HepG2 (cell line): ENCODE results near the gene NCKAP1. TPM values are rescaled to one million over a fixed set of nuclear protein-coding genes. Genes with fewer than 3 reads are reported as not detected.

Source experiments
- ATAC-seq: fragments of 200-7000 bp; cut with Tn5 transposase; 3 replicates; pipeline ENCODE4 v1.9.1; 2020; ENCODE audit warnings: mild to moderate bottlenecking, moderate library complexity
- BruUV-seq: library from RNA; stranded (reverse); fragments of 400-500 nt; replicated peaks from 2 replicates; lab custom pipeline; 2021; lab: Mats Ljungman, UMichigan
- CTCF ChIA-PET: fragments of 300-600 bp; formaldehyde crosslinking; extraction: SDS; loops from one replicate; lab custom pipeline; 2021; ENCODE audit warnings: low total read pairs, inconsistent platforms, low intra/inter-chr PET ratio; lab: Yijun Ruan, JAX
- POLR2A ChIA-PET: fragments of 350-600 bp; sonication (Branson Sonifier 250); formaldehyde crosslinking; loops from one replicate; lab custom pipeline; 2020; ENCODE audit warnings: antibody characterized with exemption, inconsistent platforms; lab: Yijun Ruan, JAX
- DNase-seq: peaks from one replicate; pipeline ENCODE4 v3.0.0-alpha.2; 2015; ENCODE audit warnings: low spot score
- FAIRE-seq: peaks from 3 replicates; lab custom pipeline; 2011; peaks lifted over from hg19 to GRCh38; lab: Jason Lieb, UNC
- H2AFZ ChIP-seq: one replicate; pipeline ENCODE4 v1.6.1; 2011; ENCODE audit warnings: low read length, inconsistent platforms
- H3K27ac ChIP-seq: fragments of 300-600 bp; 3 replicates; pipeline ENCODE4 v1.8.0; 2011; ENCODE audit warnings: mixed run types, mild to moderate bottlenecking, mixed read lengths, low read length, inconsistent platforms; ENCODE audit not compliant: insufficient read depth; ENCODE audit errors: extremely low read length
- H3K27me3 ChIP-seq, 2 experiments: fragments of 200-600 bp in 1 of 2; 2 replicates in 1 of 2; 3 replicates in 1 of 2; pipeline versions ENCODE4 v1.6.0 to v1.8.0; 2011; ENCODE audit warnings: low read length in 2 of 2, mild to moderate bottlenecking in 2 of 2, moderate library complexity in 2 of 2, inconsistent platforms in 1 of 2; ENCODE audit not compliant: insufficient read depth in 2 of 2, control insufficient read depth in 1 of 2
- H3K36me3 ChIP-seq, 2 experiments: fragments of 200-600 bp in 1 of 2; replicated peaks in 1 of 2; 2 replicates in 1 of 2; 3 replicates in 1 of 2; pipeline versions ENCODE4 v1.5.1 to v1.8.0; 2011; ENCODE audit warnings: low read length in 2 of 2, inconsistent platforms in 1 of 2; ENCODE audit not compliant: insufficient read depth in 2 of 2, control insufficient read depth in 1 of 2
- H3K4me1 ChIP-seq: 2 replicates; pipeline ENCODE4 v1.5.1; 2012; ENCODE audit warnings: low read length, inconsistent platforms; ENCODE audit not compliant: insufficient read depth
- H3K4me2 ChIP-seq: 2 replicates; pipeline ENCODE4 v1.6.0; 2011; ENCODE audit warnings: low read depth, low read length, inconsistent platforms
- H3K4me3 ChIP-seq, 3 experiments: fragments of 200-600 bp in 1 of 3; sonication (generic), shearing (Covaris generic) in 1 of 3; replicated peaks in 1 of 3; 2 replicates each; pipeline ENCODE4 v1.5.1; 2011 to 2016; ENCODE audit warnings: low read length in 3 of 3, inconsistent platforms in 2 of 3, low read depth in 2 of 3, mild to moderate bottlenecking in 2 of 3, control low read depth in 1 of 3, mixed read lengths in 1 of 3; ENCODE audit not compliant: insufficient read depth in 1 of 3
- H3K79me2 ChIP-seq: one replicate; pipeline ENCODE4 v1.6.1; 2011; ENCODE audit warnings: low read length, inconsistent platforms; ENCODE audit not compliant: insufficient read depth
- H3K9ac ChIP-seq: 2 replicates; pipeline ENCODE4 v1.6.0; 2011; ENCODE audit warnings: mild to moderate bottlenecking, low read depth, low read length, inconsistent platforms; ENCODE audit not compliant: insufficient read depth
- H3K9me3 ChIP-seq: 2 replicates; pipeline ENCODE4 v1.5.1; 2012; ENCODE audit warnings: mild to moderate bottlenecking, low read length
- H4K20me1 ChIP-seq: 2 replicates; pipeline ENCODE4 v1.6.0; 2011; ENCODE audit warnings: inconsistent platforms, mild to moderate bottlenecking, low read length, moderate library complexity; ENCODE audit not compliant: insufficient read depth
- ADNP ChIP-seq: sonication (generic); formaldehyde crosslinking; IDR thresholded peaks from 2 replicates; pipeline ENCODE4 v1.4.0; 2020; ENCODE audit warnings: missing genetic modification reagents
- ARID3A ChIP-seq: IDR thresholded peaks from 2 replicates; pipeline ENCODE4 v1.6.1; 2012; ENCODE audit warnings: low read depth, low read length, improper control_type of control experiment
- ARID5B ChIP-seq: IDR thresholded peaks from 2 replicates; pipeline ENCODE4 v1.4.0; 2020; ENCODE audit warnings: mild to moderate bottlenecking, missing genetic modification reagents
- DPF2 ChIP-seq: sonication (generic); formaldehyde crosslinking; IDR thresholded peaks from 2 replicates; pipeline ENCODE4 v1.4.0; 2020; ENCODE audit warnings: mild to moderate bottlenecking, low read depth, missing genetic modification reagents, borderline replicate concordance
- DR1 ChIP-seq: sonication (generic); formaldehyde crosslinking; IDR thresholded peaks from 2 replicates; pipeline ENCODE4 v1.8.0; 2021; ENCODE audit warnings: mild to moderate bottlenecking, missing genetic modification reagents, inconsistent platforms
- EEA1 ChIP-seq: sonication (generic); formaldehyde crosslinking; IDR thresholded peaks from 2 replicates; pipeline ENCODE4 v1.5.1; 2020; ENCODE audit warnings: mild to moderate bottlenecking, missing genetic modification reagents, borderline replicate concordance
- FOXC1 ChIP-seq: sonication (generic); formaldehyde crosslinking; IDR thresholded peaks from 2 replicates; pipeline ENCODE4 v1.8.0; 2022; ENCODE audit warnings: mild to moderate bottlenecking, missing genetic modification reagents, borderline replicate concordance
- ONECUT2 ChIP-seq: sonication (generic); formaldehyde crosslinking; IDR thresholded peaks from 2 replicates; pipeline ENCODE4 v1.4.0; 2020; ENCODE audit warnings: missing genetic modification reagents
- PRMT3 ChIP-seq: sonication (generic); formaldehyde crosslinking; IDR thresholded peaks from 2 replicates; pipeline ENCODE4 v1.8.1; 2022; ENCODE audit warnings: low read depth, mild to moderate bottlenecking, moderate library complexity, missing genetic modification reagents, borderline replicate concordance
- SMARCE1 ChIP-seq: fragments of 450-650 bp; IDR thresholded peaks from 2 replicates; pipeline ENCODE4 v1.6.1; 2017; ENCODE audit warnings: borderline replicate concordance
- TRIM24 ChIP-seq: sonication (generic); formaldehyde crosslinking; IDR thresholded peaks from 2 replicates; pipeline ENCODE4 v1.8.0; 2022; ENCODE audit warnings: mild to moderate bottlenecking, missing genetic modification reagents
- ZBTB10 ChIP-seq: sonication (generic); formaldehyde crosslinking; IDR thresholded peaks from 2 replicates; pipeline ENCODE4 v1.4.0; 2020; ENCODE audit warnings: missing genetic modification reagents, borderline replicate concordance
- ZNF17 ChIP-seq: sonication (generic); formaldehyde crosslinking; IDR thresholded peaks from 2 replicates; pipeline ENCODE4 v1.5.0; 2020; ENCODE audit warnings: mild to moderate bottlenecking, missing genetic modification reagents
- ZNF629 ChIP-seq: sonication (generic); formaldehyde crosslinking; conservative IDR thresholded peaks from 2 replicates; pipeline ENCODE4 v1.5.0; 2020; ENCODE audit warnings: missing genetic modification reagents
- ZNF644 ChIP-seq: IDR thresholded peaks from 2 replicates; pipeline ENCODE4 v1.6.1; 2016; ENCODE audit warnings: low read depth
- ZNF678 ChIP-seq: sonication (generic); formaldehyde crosslinking; IDR thresholded peaks from 2 replicates; pipeline ENCODE4 v1.4.0; 2020; ENCODE audit warnings: mild to moderate bottlenecking, missing genetic modification reagents
- ZNF747 ChIP-seq: sonication (generic); formaldehyde crosslinking; IDR thresholded peaks from 2 replicates; pipeline ENCODE4 v1.8.1; 2023; ENCODE audit warnings: missing genetic modification reagents, mild to moderate bottlenecking, borderline replicate concordance
- WGBS: methylation state at CpG from one replicate; pipeline ENCODE4 v1.1.6; 2017; ENCODE audit warnings: low lambda C conversion rate; 5-methylcytosine and 5-hydroxymethylcytosine counted together
- in situ Hi-C: cut with HindIII; loops from 2 replicates; pipeline ENCODE4 v1.10.0; 2017; ENCODE audit warnings: low pct_unique_long_range_greater_than_20kb; ENCODE audit not compliant: extremely low pct_ligation_motif_present
- intact Hi-C: fragments of 100-400 bp; cut with micrococcal nuclease; formaldehyde crosslinking; loops from one replicate; pipeline ENCODE4 v1.10.0; 2022; ENCODE audit not compliant: unreplicated experiment
- polyA plus RNA-seq, 8 experiments: library from polyadenylated mRNA; depleted of rRNA in 3 of 8; stranded (reverse) in 7 of 8; unstranded in 1 of 8; fragments of >200 nt; fragmentation: Illumina TruSeq in 4 of 8; extraction: Trizol in 4 of 8; gene quantifications; 2 replicates each; pipeline versions ENCODE4 v1.2.1 to v1.2.3, GENCODE V29; 2011 to 2016; ENCODE audit warnings: low read depth in 4 of 8, missing spikeins in 1 of 8, mixed read lengths in 1 of 8; ENCODE audit not compliant: insufficient read depth in 1 of 8
- total RNA-seq, 5 experiments: library from RNA; depleted of rRNA; stranded (reverse); fragments of >200 nt; fragmentation: Illumina TruSeq; extraction: Trizol; gene quantifications; 2 replicates each; pipeline ENCODE4 v1.2.3, GENCODE V29; 2016; ENCODE audit warnings: low read depth in 1 of 5

NCKAP1 gene
- total and polyA plus RNA-seq, 2 of the 13 experiments (the other 11 are each of a cell fraction or from before 2014, with no cell fraction given): 72.1 to 96.3 TPM

DNA sequence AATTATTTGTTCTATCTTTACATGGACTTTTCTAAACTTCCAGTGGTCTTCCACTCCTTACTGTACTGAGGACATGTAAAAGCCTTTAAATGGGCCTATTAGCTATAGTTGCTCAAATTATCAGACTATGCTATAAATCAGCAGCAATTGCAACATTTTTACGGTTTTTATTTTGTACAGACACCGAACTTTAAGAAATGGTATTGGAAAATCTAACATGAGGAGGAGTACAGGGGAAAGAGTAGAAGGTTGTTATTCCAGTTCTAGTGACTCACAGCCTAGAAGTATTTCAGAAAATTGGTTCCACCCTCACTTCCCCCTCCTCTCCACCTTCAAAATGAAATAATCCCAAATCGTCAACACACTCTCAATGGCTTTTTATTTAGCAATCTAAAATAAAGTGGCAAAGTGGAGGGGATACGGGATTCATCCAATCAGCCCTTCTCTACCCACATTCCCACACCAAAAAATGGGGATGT lies 1.1 kb downstream of the NCKAP1 start:
- Histone ChIP-seq H3K27me3 (peaks cover 2 to 13% of the 10 kb centered on the region in 2 experiments; a peak in 3 of 5 replicates), H4K20me1 (peaks cover 51% of the 10 kb centered on the region), H3K9ac (peak overlapping the region; percentile 92), H3K4me1 (peaks cover 53% of the 10 kb centered on the region), H3K4me3 (peak overlapping the region; percentile 79 to 99 (median 98)), H3K27ac (peak overlapping the region; percentile 92), H2AFZ (no peak overlapping the region), H3K4me2 (peak overlapping the region; percentile 88), H3K9me3 (no peaks in the 10 kb centered on the region), H3K79me2 (peaks cover 54% of the 10 kb centered on the region), H3K36me3 (no peaks in the 10 kb centered on the region)
- FAIRE-seq (no peak), DNase-seq (no peak), ATAC-seq (peak; percentile 1; the same call in 2 of the 3 replicates)
- WGBS: 0% methylated on average over 4 of the region's 4 CpGs
- ChIA-PET POLR2A (interaction anchor here (1.9 kb wide), 1 partner anchor 87 kb away, joined by 5 read pairs; no protein-coding TSS in a partner anchor), CTCF (no interaction called here)
- in situ Hi-C loops (no loop called here), intact Hi-C loops (no loop called here)
- BruUV-seq: TSS peak; percentile 59
- TF ChIP-seq DPF2 (CRISPR knock-in tag) (no peak), ZNF629 (CRISPR knock-in tag) (peak; percentile 59; the same call in 1 of the 2 replicates), ARID5B (CRISPR knock-in tag) (0 out of 2 replicates have a peak, but pooled peaks have one; percentile 3), ZNF644 (CRISPR knock-in tag) (no peak), ONECUT2 (no peak), ZNF747 (CRISPR knock-in tag) (no peak), PRMT3 (CRISPR knock-in tag) (no peak), SMARCE1 (no peak), DR1 (CRISPR knock-in tag) (no peak), TRIM24 (CRISPR knock-in tag) (no peak), EEA1 (CRISPR knock-in tag) (no peak), ADNP (CRISPR knock-in tag) (no peak), ZBTB10 (no peak), FOXC1 (CRISPR knock-in tag) (no peak), ZNF17 (CRISPR knock-in tag) (no peak), ZNF678 (CRISPR knock-in tag) (no peak), ARID3A (no peak)
